Measurements from ENCODE around the gene SNAPC2.

GRCh38 chr19:7953060-7953459, 32.9 kb downstream of the SNAPC2 start:
- TF ChIP-seq CTCF (IDR thresholded peaks at IDR 0.05) (no peak), REST (IDR thresholded peaks at IDR 0.05; ENCODE audit: insufficient read depth in 1 of 2, low read depth in 2 of 2, low read length in 1 of 2) (no peak), POLR2AphosphoS5 (IDR thresholded peaks at IDR 0.05; ENCODE audit: low read depth, low read length) (no peak), TCF7L2 (IDR thresholded peaks at IDR 0.05; ENCODE audit: low read depth, low read length) (no peak), SIN3A (IDR thresholded peaks at IDR 0.05; ENCODE audit: borderline replicate concordance, insufficient read depth, low read depth, low read length) (no peak)

Measured in Panc1 (cell line).